ENCODE data around the gene GFOD2.

The GFOD2 gene

GRCh38 chr16:67628216-67628615 lies 90.9 kb downstream of the GFOD2 start:
- no peak for FAIRE-seq

Measured in islet of Langerhans (tissue), 1 donor.